Umbilical cord (tissue), 2 donors: ENCODE results near the gene TSSC4. TPM values are rescaled to one million over a fixed set of nuclear protein-coding genes. Genes with fewer than 3 reads are reported as not detected.
A peak's percentile ranks its signal among the peaks of the same experiment; 100 is the strongest.

Source experiments
- DNase-seq: peaks from one replicate; pipeline ENCODE4 v3.0.0-alpha.2; 2015; ENCODE audit warnings: low spot score
- total RNA-seq: library from RNA; depleted of rRNA; stranded (reverse); fragments of >200 nt; gene quantifications from one replicate; pipeline ENCODE4 v1.2.3, GENCODE V29; 2014; ENCODE audit warnings: low replicate concordance; ENCODE audit not compliant: insufficient read depth

TSSC4 gene
- total RNA-seq, 1 donor from 2014 or later = 17.6 TPM

GRCh38 chr11:2369320-2369719, 31.2 kb upstream of the TSSC4 start:
- no peak for DNase-seq

GRCh38 chr11:2369896-2370295, 30.7 kb upstream of the TSSC4 start:
- no peak for DNase-seq

GRCh38 chr11:2374456-2375201, 25.9 kb upstream of the TSSC4 start:
- DNase-seq = no peak

GRCh38 chr11:2375341-2375853, 25.2 kb upstream of the TSSC4 start:
- no peak for DNase-seq

GRCh38 chr11:2375964-2376551, 24.5 kb upstream of the TSSC4 start:
- no peak for DNase-seq

GRCh38 chr11:2376751-2377451, 23.6 kb upstream of the TSSC4 start, which contains the start of gene CD81:
CD81 (plus strand) TSS chr11:2377310; CDS start chr11:2377550, 240 bp downstream.
- peak; percentile 18 for DNase-seq

- peak; percentile 78 for DNase-seq
Measured at GRCh38 chr11:2377511-2378443, 22.8 kb upstream of the TSSC4 start.

- peak; percentile 54 for DNase-seq
Measured at GRCh38 chr11:2378527-2379210, 21.9 kb upstream of the TSSC4 start.

- DNase-seq = no peak
Measured at GRCh38 chr11:2379466-2380174, 20.9 kb upstream of the TSSC4 start.

GRCh38 chr11:2380396-2380795, 20.2 kb upstream of the TSSC4 start:
- DNase-seq = no peak

GRCh38 chr11:2380807-2381350, 19.7 kb upstream of the TSSC4 start:
- peak; percentile 50 for DNase-seq

- no peak for DNase-seq
Measured at GRCh38 chr11:2381494-2382128, 18.9 kb upstream of the TSSC4 start.

GRCh38 chr11:2382129-2382517, 18.4 kb upstream of the TSSC4 start:
- no peak for DNase-seq

GRCh38 chr11:2382936-2383851, 17.4 kb upstream of the TSSC4 start:
- DNase-seq = peak; percentile 42

- DNase-seq = no peak
Measured at GRCh38 chr11:2383852-2384804, 16.4 kb upstream of the TSSC4 start.

- DNase-seq = no peak
Measured at GRCh38 chr11:2385156-2386151, 15.1 kb upstream of the TSSC4 start.
